DND-41 (cell line): Measurements from ENCODE around the gene LTBP2.

ENCODE experiments used
- CTCF ChIP-seq: IDR thresholded peaks from 2 replicates; pipeline ENCODE4 v1.5.1; 2012; ENCODE audit warnings: borderline replicate concordance, low read length, moderate library complexity, mild to moderate bottlenecking; ENCODE audit not compliant: poor library complexity, severe bottlenecking; ENCODE audit errors: extremely low read depth
- EZH2 ChIP-seq: IDR thresholded peaks from 3 replicates; pipeline ENCODE4 v1.6.1; 2012; ENCODE audit warnings: borderline replicate concordance, low read depth, mild to moderate bottlenecking, moderate library complexity, low read length, inconsistent platforms; ENCODE audit not compliant: severe bottlenecking

GRCh38 chr14:74538411-74539391 is 73.3 kb downstream of the LTBP2 start:
- TF ChIP-seq CTCF = no peak
- TF ChIP-seq EZH2 = no peak
